Measurements from ENCODE around the gene FXYD7. TPM values are rescaled to one million over a fixed set of nuclear protein-coding genes. Genes with fewer than 3 reads are reported as not detected.

Gene FXYD7
- total RNA-seq, 4 donors from 2014 or later = 1.3 TPM; not detected in 3

DNA sequence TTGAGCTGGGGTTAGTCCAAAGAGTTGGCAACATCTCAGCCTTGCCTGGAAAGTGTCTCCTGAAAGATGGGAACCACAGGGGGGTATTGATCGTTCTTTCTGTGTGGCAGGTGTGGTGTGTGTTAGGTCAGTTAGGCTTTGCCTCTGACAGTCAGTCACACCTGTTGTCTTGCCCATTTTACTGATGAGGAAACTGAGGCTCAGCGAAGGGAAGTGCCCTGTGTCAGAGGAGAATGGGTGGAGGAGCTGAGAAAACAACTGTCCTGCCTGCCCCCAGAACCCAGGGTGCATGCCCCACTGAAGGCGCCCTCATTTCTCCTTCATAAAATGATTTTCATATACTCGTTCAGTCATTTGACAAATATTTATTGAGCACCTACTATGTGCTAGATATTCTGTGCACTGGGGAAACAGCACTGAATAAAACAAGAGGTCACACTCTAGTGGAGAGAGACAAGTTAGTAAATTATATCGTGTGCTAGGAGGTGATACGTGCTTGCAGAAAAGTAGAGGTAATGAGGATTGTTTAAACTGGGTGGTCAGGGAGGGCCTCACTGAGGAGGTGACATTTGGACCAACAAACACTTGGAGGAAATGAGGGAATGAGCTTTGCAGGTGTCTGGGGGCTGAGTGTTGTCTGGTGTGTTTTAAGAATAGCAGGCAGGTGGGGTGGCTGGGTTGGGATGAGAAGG, 13.1 kb downstream of the FXYD7 start:
- DNase-seq (ENCODE audit: low spot score in 2 of 2) = no peak
- WGBS, 2 donors = 82 to 84% methylated on average over 6 of the region's 6 CpGs
- intact Hi-C loops (cut with DNase I; ENCODE audit: low total_unique reads) = no loop called here
- TF ChIP-seq, protein P1, sequence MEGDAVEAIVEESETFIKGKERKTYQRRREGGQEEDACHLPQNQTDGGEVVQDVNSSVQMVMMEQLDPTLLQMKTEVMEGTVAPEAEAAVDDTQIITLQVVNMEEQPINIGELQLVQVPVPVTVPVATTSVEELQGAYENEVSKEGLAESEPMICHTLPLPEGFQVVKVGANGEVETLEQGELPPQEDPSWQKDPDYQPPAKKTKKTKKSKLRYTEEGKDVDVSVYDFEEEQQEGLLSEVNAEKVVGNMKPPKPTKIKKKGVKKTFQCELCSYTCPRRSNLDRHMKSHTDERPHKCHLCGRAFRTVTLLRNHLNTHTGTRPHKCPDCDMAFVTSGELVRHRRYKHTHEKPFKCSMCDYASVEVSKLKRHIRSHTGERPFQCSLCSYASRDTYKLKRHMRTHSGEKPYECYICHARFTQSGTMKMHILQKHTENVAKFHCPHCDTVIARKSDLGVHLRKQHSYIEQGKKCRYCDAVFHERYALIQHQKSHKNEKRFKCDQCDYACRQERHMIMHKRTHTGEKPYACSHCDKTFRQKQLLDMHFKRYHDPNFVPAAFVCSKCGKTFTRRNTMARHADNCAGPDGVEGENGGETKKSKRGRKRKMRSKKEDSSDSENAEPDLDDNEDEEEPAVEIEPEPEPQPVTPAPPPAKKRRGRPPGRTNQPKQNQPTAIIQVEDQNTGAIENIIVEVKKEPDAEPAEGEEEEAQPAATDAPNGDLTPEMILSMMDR (IDR thresholded peaks at IDR 0.05) = no peak
- no peak for TF ChIP-seq POLR2A (IDR thresholded peaks at IDR 0.05)
- H3K4me3 ChIP-seq (ENCODE audit: low read depth, poor library complexity, severe bottlenecking) = no peak overlapping the region

DNA sequence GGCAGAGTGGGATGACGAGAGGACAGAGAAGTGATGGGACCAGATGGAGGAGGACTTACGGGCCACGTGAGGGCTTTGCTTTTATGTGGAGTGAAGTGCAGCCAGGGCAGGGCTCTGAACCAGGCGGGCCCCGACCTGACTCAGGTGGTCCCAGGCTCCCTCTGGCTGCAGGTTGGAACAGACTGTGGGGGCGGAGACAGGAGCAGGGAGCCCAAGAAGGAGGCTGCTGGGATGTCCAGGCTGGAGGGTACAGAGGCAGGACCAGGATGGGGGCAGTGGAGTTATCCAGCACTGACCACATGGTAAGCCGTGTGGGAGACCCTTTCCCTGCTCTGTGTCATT, 13.6 kb downstream of the FXYD7 start:
- TF ChIP-seq, protein P1 (IDR thresholded peaks at IDR 0.05) = no peak
- no peak for TF ChIP-seq POLR2A (IDR thresholded peaks at IDR 0.05)
- DNase-seq (ENCODE audit: low spot score in 2 of 2) = no peak
- 81 to 90% methylated on average over 7 of the region's 7 CpGs for WGBS, 2 donors
- intact Hi-C loops (cut with DNase I; ENCODE audit: low total_unique reads) = no loop called here
- no peak overlapping the region for H3K4me3 ChIP-seq (ENCODE audit: low read depth, poor library complexity, severe bottlenecking)

- no peak for DNase-seq (ENCODE audit: low spot score in 2 of 2)
- WGBS, 2 donors = 95 to 98% methylated on average over 4 of the region's 4 CpGs
- no peak for TF ChIP-seq POLR2A (IDR thresholded peaks at IDR 0.05)
- TF ChIP-seq, protein P1 (IDR thresholded peaks at IDR 0.05) = no peak
- H3K4me3 ChIP-seq (ENCODE audit: low read depth, poor library complexity, severe bottlenecking) = no peak overlapping the region
- intact Hi-C loops (cut with DNase I; ENCODE audit: low total_unique reads) = no loop called here
Measured at GRCh38 chr19:35157431-35157830, 14.4 kb downstream of the FXYD7 start.

DNA sequence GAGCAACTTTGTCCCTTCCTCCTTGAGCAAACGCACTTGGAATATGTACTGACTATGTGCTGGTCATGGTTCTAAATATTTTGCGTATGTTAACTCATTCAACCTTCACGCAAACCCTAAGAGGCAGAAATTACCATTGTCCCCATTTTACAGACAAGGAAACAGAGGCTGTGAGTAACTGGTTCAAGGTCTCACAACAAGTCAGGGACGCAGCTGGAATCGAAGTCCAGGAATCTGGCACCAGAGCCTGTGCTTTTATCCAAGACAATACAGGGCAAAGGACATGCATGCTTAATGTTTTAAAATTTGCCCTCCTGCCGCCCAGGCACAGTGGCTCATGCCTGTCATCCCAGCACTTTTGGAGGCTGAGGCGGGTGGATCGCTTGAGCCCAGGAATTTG, 16.6 kb downstream of the FXYD7 start:
- WGBS, 2 donors = 88% methylated on average over 8 of the region's 8 CpGs
- no peak overlapping the region for H3K4me3 ChIP-seq (ENCODE audit: low read depth, poor library complexity, severe bottlenecking)
- TF ChIP-seq, protein P1 (IDR thresholded peaks at IDR 0.05) = no peak
- intact Hi-C loops (cut with DNase I; ENCODE audit: low total_unique reads) = no loop called here
- DNase-seq (ENCODE audit: low spot score in 2 of 2) = no peak

GRCh38 chr19:35160629-35161433, 17.8 kb downstream of the FXYD7 start:
- TF ChIP-seq, protein P1 (IDR thresholded peaks at IDR 0.05) = no peak
- no peak for TF ChIP-seq POLR2A (IDR thresholded peaks at IDR 0.05)
- no peak for DNase-seq (ENCODE audit: low spot score in 2 of 2)
- WGBS, 2 donors = 92 to 94% methylated on average over 9 of the region's 9 CpGs
- H3K4me3 ChIP-seq (ENCODE audit: low read depth, poor library complexity, severe bottlenecking) = no peak overlapping the region
- intact Hi-C loops (cut with DNase I; ENCODE audit: low total_unique reads) = no loop called here

All from lower leg skin (tissue), 4 donors.